H9 (cell line): ENCODE data around the gene SPR. TPM values are rescaled to one million over a fixed set of nuclear protein-coding genes. Genes with fewer than 3 reads are reported as not detected.

Source experiments
- DNase-seq: peaks from one replicate; pipeline ENCODE4 v3.0.0-alpha.2; 2017
- H2AFZ ChIP-seq: one replicate; pipeline ENCODE4 v1.6.1; 2013; ENCODE audit warnings: mild to moderate bottlenecking, low read length, control low read depth, moderate library complexity
- H2AK5ac ChIP-seq: 2 replicates; pipeline ENCODE4 v1.6.1; 2013; ENCODE audit warnings: low read length, control low read depth, mixed read lengths; ENCODE audit not compliant: insufficient read length
- H2BK120ac ChIP-seq: one replicate; pipeline ENCODE4 v1.6.1; 2013; ENCODE audit warnings: low read depth, mild to moderate bottlenecking, low read length, control low read depth, inconsistent platforms; ENCODE audit not compliant: poor library complexity, severe bottlenecking
- H2BK12ac ChIP-seq: 2 replicates; pipeline ENCODE4 v1.6.1; 2013; ENCODE audit warnings: low read length, control low read depth, mixed read lengths, low read depth; ENCODE audit not compliant: insufficient read length
- H2BK15ac ChIP-seq: 2 replicates; pipeline ENCODE4 v1.6.1; 2013; ENCODE audit warnings: low read depth, low read length, control low read depth
- H2BK20ac ChIP-seq: one replicate; pipeline ENCODE4 v1.6.1; 2013; ENCODE audit warnings: low read depth, mild to moderate bottlenecking, low read length, control low read depth, inconsistent platforms; ENCODE audit not compliant: poor library complexity, severe bottlenecking
- H2BK5ac ChIP-seq: 2 replicates; pipeline ENCODE4 v1.6.1; 2013; ENCODE audit warnings: low read length, control low read depth, mixed read lengths; ENCODE audit not compliant: insufficient read length
- H3K14ac ChIP-seq: 2 replicates; pipeline ENCODE4 v1.6.1; 2013; ENCODE audit warnings: low read length, control low read depth; ENCODE audit not compliant: insufficient read depth
- H3K18ac ChIP-seq: 2 replicates; pipeline ENCODE4 v1.6.1; 2013; ENCODE audit warnings: low read depth, mild to moderate bottlenecking, mixed read lengths, low read length, control low read depth; ENCODE audit not compliant: insufficient read length
- H3K23ac ChIP-seq: 2 replicates; pipeline ENCODE4 v1.6.1; 2013; ENCODE audit warnings: low read length, control low read depth, mixed read lengths, low read depth; ENCODE audit not compliant: insufficient read length
- H3K23me2 ChIP-seq: 2 replicates; pipeline ENCODE4 v1.6.1; 2013; ENCODE audit warnings: low read depth, mild to moderate bottlenecking, mixed read lengths, low read length, control low read depth; ENCODE audit not compliant: insufficient read length, poor library complexity, severe bottlenecking
- H3K27ac ChIP-seq: 2 replicates; pipeline ENCODE4 v1.5.1; 2013; ENCODE audit warnings: low read length, control low read depth, mixed read lengths, low read depth; ENCODE audit not compliant: insufficient read length
- H3K27me3 ChIP-seq: 2 replicates; pipeline ENCODE4 v1.6.1; 2013; ENCODE audit warnings: low read length, control low read depth, inconsistent platforms; ENCODE audit not compliant: insufficient read depth
- H3K4ac ChIP-seq: 2 replicates; pipeline ENCODE4 v1.6.1; 2013; ENCODE audit warnings: low read depth, mild to moderate bottlenecking, control low read depth, inconsistent platforms, low read length, moderate library complexity
- H3K4me1 ChIP-seq: 2 replicates; pipeline ENCODE4 v1.6.1; 2013; ENCODE audit warnings: low read length, control low read depth, inconsistent platforms; ENCODE audit not compliant: insufficient read depth
- H3K4me2 ChIP-seq: 2 replicates; pipeline ENCODE4 v1.6.1; 2013; ENCODE audit warnings: low read length, control low read depth, mixed read lengths; ENCODE audit not compliant: insufficient read length, insufficient read depth
- H3K56ac ChIP-seq: 2 replicates; pipeline ENCODE4 v1.6.1; 2013; ENCODE audit warnings: low read depth, mild to moderate bottlenecking, mixed read lengths, low read length, control low read depth; ENCODE audit not compliant: insufficient read length
- H3K79me1 ChIP-seq: 2 replicates; pipeline ENCODE4 v1.6.1; 2013; ENCODE audit warnings: low read depth, mild to moderate bottlenecking, moderate library complexity, low read length, control low read depth, inconsistent platforms; ENCODE audit not compliant: insufficient read depth, poor library complexity, severe bottlenecking
- H3K79me2 ChIP-seq: 2 replicates; pipeline ENCODE4 v1.6.1; 2013; ENCODE audit warnings: low read length, control low read depth, inconsistent platforms; ENCODE audit not compliant: insufficient read depth
- H3K9ac ChIP-seq: 2 replicates; pipeline ENCODE4 v1.6.1; 2013; ENCODE audit warnings: low read length, control low read depth, mixed read lengths; ENCODE audit not compliant: insufficient read length; ENCODE audit errors: extremely low read depth
- H3K9me3 ChIP-seq: one replicate; pipeline ENCODE4 v1.6.1; 2013; ENCODE audit warnings: low read depth, low read length, inconsistent platforms; ENCODE audit not compliant: control insufficient read depth
- H3T11ph ChIP-seq: one replicate; pipeline ENCODE4 v1.6.1; 2013; ENCODE audit warnings: mild to moderate bottlenecking, low read length, control low read depth, inconsistent platforms
- H4K20me1 ChIP-seq: one replicate; pipeline ENCODE4 v1.6.1; 2013; ENCODE audit not compliant: control insufficient read depth, insufficient read length, insufficient read depth
- H4K5ac ChIP-seq: 2 replicates; pipeline ENCODE4 v1.6.1; 2013; ENCODE audit warnings: low read depth, mild to moderate bottlenecking, mixed read lengths, low read length, control low read depth; ENCODE audit not compliant: insufficient read length
- H4K8ac ChIP-seq: replicated peaks from 2 replicates; pipeline ENCODE4 v1.6.1; 2013; ENCODE audit warnings: low read length, control low read depth, mixed read lengths, low read depth; ENCODE audit not compliant: insufficient read length
- H4K91ac ChIP-seq: 2 replicates; pipeline ENCODE4 v1.6.1; 2013; ENCODE audit warnings: low read depth, mild to moderate bottlenecking, moderate library complexity, mixed read lengths, low read length, control low read depth; ENCODE audit not compliant: insufficient read length
- H3K27ac Mint-ChIP-seq, 3 experiments: 2 replicates in 2 of 3; 3 replicates in 1 of 3; pipeline ENCODE4 v1.8.0; 2020 to 2021; ENCODE audit warnings: mixed read lengths in 3 of 3, mild to moderate bottlenecking in 1 of 3, moderate library complexity in 1 of 3
- H3K27me3 Mint-ChIP-seq: 2 replicates; pipeline ENCODE4 v1.8.0; 2021; ENCODE audit warnings: low read depth, mild to moderate bottlenecking, moderate library complexity, mixed read lengths
- H3K36me3 Mint-ChIP-seq, 3 experiments: 2 replicates in 2 of 3; 3 replicates in 1 of 3; pipeline ENCODE4 v1.8.0; 2020 to 2021; ENCODE audit warnings: low read depth in 3 of 3, mixed read lengths in 3 of 3; ENCODE audit not compliant: insufficient read depth in 1 of 3
- H3K4me1 Mint-ChIP-seq, 2 experiments: 2 replicates each; pipeline ENCODE4 v1.8.0; 2020; ENCODE audit warnings: mixed read lengths in 2 of 2
- H3K4me3 Mint-ChIP-seq, 2 experiments: 2 replicates in 1 of 2; 3 replicates in 1 of 2; pipeline ENCODE4 v1.8.0; 2020 to 2021; ENCODE audit warnings: mild to moderate bottlenecking in 2 of 2, mixed read lengths in 2 of 2, moderate library complexity in 1 of 2
- H3K9me3 Mint-ChIP-seq, 2 experiments: 2 replicates in 1 of 2; 3 replicates in 1 of 2; pipeline ENCODE4 v1.8.0; 2020; ENCODE audit warnings: mild to moderate bottlenecking in 2 of 2, mixed read lengths in 2 of 2, moderate library complexity in 1 of 2
- CTCF ChIP-seq: fragments of 200-600 bp; sonication (generic); conservative IDR thresholded peaks from 3 replicates; pipeline ENCODE4 v1.8.0; 2021; ENCODE audit warnings: antibody characterized with exemption, mild to moderate bottlenecking
- WGBS: extraction: QIAGEN DNeasy Blood & Tissue Kit; methylation state at CpG from one replicate; pipeline ENCODE4 v1.1.7; 2013; ENCODE audit warnings: missing lambda C conversion rate, low lambda C conversion rate, mixed read lengths; ENCODE audit not compliant: insufficient read length; ENCODE audit errors: extremely low coverage; 5-methylcytosine and 5-hydroxymethylcytosine counted together
- total RNA-seq: library from RNA; stranded (reverse); gene quantifications from 2 replicates; pipeline ENCODE4 v1.2.1, GENCODE V29; 2021

The SPR gene
- total RNA-seq, 1 experiment from 2014 or later, result 7.3 TPM

- DNase-seq, result no peak
- Histone ChIP-seq H3K14ac (no peak overlapping the region), H4K91ac (no peak overlapping the region), H3K79me2 (no peaks in the 10 kb centered on the region), H2BK120ac (no peak overlapping the region), H3K4me1 (peaks cover 8% of the 10 kb centered on the region; the same call in 1 of the 2 replicates), H2BK20ac (no peak overlapping the region), H3K23me2 (no peaks in the 10 kb centered on the region), H2AK5ac (no peak overlapping the region), H4K8ac (no peak overlapping the region), H3K23ac (no peak overlapping the region), H3K79me1 (no peaks in the 10 kb centered on the region), H2BK5ac (no peak overlapping the region), H3K4me2 (no peak overlapping the region), H4K5ac (no peak overlapping the region), H2BK15ac (no peak overlapping the region), H2AFZ (no peak overlapping the region), H3K9me3 (no peaks in the 10 kb centered on the region), H3K18ac (no peak overlapping the region), H3K9ac (no peak overlapping the region), H2BK12ac (no peak overlapping the region), H4K20me1 (no peaks in the 10 kb centered on the region), H3K56ac (no peak overlapping the region), H3K27me3 (no peaks in the 10 kb centered on the region; the same call in 1 of the 2 replicates), H3T11ph (no peak overlapping the region), H3K4ac (no peak overlapping the region), H3K27ac (no peak overlapping the region)
- H3K4me1 Mint-ChIP-seq, result peaks cover 23 to 25% of the 10 kb centered on the region in 2 experiments
- H3K4me3 Mint-ChIP-seq, result no peak overlapping the region
- H3K36me3 Mint-ChIP-seq, result no peaks in the 10 kb centered on the region; a peak in 1 of 7 replicates
- H3K9me3 Mint-ChIP-seq, result no peaks in the 10 kb centered on the region
- no peak for TF ChIP-seq CTCF
- WGBS, result no CpG with 5 or more reads among the region's 9 CpGs
- peaks cover 82% of the 10 kb centered on the region for H3K27me3 Mint-ChIP-seq
- H3K27ac Mint-ChIP-seq, result no peak overlapping the region
Measured at GRCh38 chr2:72894514-72894913, 7.3 kb downstream of the SPR start.
